Right atrium auricular region (tissue), 2 donors: ENCODE measurements around the gene DISP2. TPM values are rescaled to one million over a fixed set of nuclear protein-coding genes. Genes with fewer than 3 reads are reported as not detected.
A peak's percentile ranks its signal among the peaks of the same experiment; 100 is the strongest.

Source experiments
- DNase-seq: peaks from one replicate; pipeline ENCODE4 v3.0.0-alpha.2; 2019; ENCODE audit warnings: low spot score
- H3K27ac ChIP-seq, 2 donors: fragments of 200-600 bp; sonication (generic); 1 replicate in 1 of 2; 2 replicates in 1 of 2; pipeline ENCODE4 v1.5.1; 2016 to 2019
- H3K27me3 ChIP-seq, 2 donors: fragments of 200-600 bp; sonication (generic); one replicate each; pipeline versions ENCODE4 v1.5.1 to v1.6.0; 2017 to 2019
- H3K36me3 ChIP-seq: fragments of 200-600 bp; sonication (generic); one replicate; pipeline ENCODE4 v1.5.1; 2016
- H3K4me1 ChIP-seq, 2 donors: fragments of 200-600 bp; sonication (generic); one replicate each; pipeline versions ENCODE4 v1.5.1 to v1.6.0; 2017 to 2019
- H3K4me3 ChIP-seq, 2 donors: fragments of 200-600 bp; sonication (generic); 1 replicate in 1 of 2; 2 replicates in 1 of 2; pipeline ENCODE4 v1.5.1; 2017 to 2019; ENCODE audit warnings: mild to moderate bottlenecking in 1 of 2, moderate library complexity in 1 of 2
- H3K9me3 ChIP-seq, 2 donors: fragments of 200-600 bp; sonication (generic); one replicate each; pipeline ENCODE4 v1.5.1; 2019
- total RNA-seq, 2 donors: library from RNA; depleted of rRNA; stranded (reverse); fragments of >200 nt; gene quantifications; one replicate each; pipeline ENCODE4 v1.1.0, GENCODE V29; 2016
- TF ChIP-seq, protein P1 (sequence below), 2 donors: fragments of 200-600 bp; sonication (generic); IDR thresholded peaks; one replicate each; pipeline ENCODE4 v1.5.1; 2019; ENCODE audit warnings: antibody characterized with exemption in 2 of 2

The DISP2 gene
- total RNA-seq, 2 donors from 2014 or later, result 0.11 to 0.20 TPM

- TF ChIP-seq, protein P1, sequence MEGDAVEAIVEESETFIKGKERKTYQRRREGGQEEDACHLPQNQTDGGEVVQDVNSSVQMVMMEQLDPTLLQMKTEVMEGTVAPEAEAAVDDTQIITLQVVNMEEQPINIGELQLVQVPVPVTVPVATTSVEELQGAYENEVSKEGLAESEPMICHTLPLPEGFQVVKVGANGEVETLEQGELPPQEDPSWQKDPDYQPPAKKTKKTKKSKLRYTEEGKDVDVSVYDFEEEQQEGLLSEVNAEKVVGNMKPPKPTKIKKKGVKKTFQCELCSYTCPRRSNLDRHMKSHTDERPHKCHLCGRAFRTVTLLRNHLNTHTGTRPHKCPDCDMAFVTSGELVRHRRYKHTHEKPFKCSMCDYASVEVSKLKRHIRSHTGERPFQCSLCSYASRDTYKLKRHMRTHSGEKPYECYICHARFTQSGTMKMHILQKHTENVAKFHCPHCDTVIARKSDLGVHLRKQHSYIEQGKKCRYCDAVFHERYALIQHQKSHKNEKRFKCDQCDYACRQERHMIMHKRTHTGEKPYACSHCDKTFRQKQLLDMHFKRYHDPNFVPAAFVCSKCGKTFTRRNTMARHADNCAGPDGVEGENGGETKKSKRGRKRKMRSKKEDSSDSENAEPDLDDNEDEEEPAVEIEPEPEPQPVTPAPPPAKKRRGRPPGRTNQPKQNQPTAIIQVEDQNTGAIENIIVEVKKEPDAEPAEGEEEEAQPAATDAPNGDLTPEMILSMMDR (IDR thresholded peaks at IDR 0.05), result peak; percentile 85 to 95
- H3K4me1 ChIP-seq, result peaks cover 0 to 30% of the 10 kb centered on the region in 2 donors
- no peaks in the 10 kb centered on the region for H3K36me3 ChIP-seq
- peak overlapping the region; percentile 3 to 24 for H3K27ac ChIP-seq
- no peak overlapping the region for H3K4me3 ChIP-seq
- H3K9me3 ChIP-seq, result no peaks in the 10 kb centered on the region
- no peak for DNase-seq
- no peaks in the 10 kb centered on the region for H3K27me3 ChIP-seq
Observed at GRCh38 chr15:40320931-40321371, 37.1 kb upstream of the DISP2 start.

- Histone ChIP-seq H3K4me3 (peak overlapping the region; percentile 85 to 90), H3K9me3 (no peaks in the 10 kb centered on the region), H3K4me1 (peaks cover 0 to 47% of the 10 kb centered on the region in 2 donors), H3K27me3 (no peaks in the 10 kb centered on the region), H3K27ac (peak overlapping the region; percentile 79 to 80), H3K36me3 (no peaks in the 10 kb centered on the region)
- TF ChIP-seq, protein P1 (IDR thresholded peaks at IDR 0.05), result no peak
- DNase-seq, result no peak
Observed at GRCh38 chr15:40322531-40323238, 35.3 kb upstream of the DISP2 start.

GRCh38 chr15:40323239-40323952 is 34.6 kb upstream of the DISP2 start, which contains the start of gene INAFM2:
Gene INAFM2, plus strand, starts transcription at chr15:40323692. Its CDS starts 364 bp downstream, at chr15:40324056.
- H3K4me3 ChIP-seq, result peak within 1 kb of the TSS; percentile 85 to 90
- H3K9me3 ChIP-seq, result no peaks in the 10 kb centered on the region
- DNase-seq, result peak; percentile 87
- H3K27ac ChIP-seq, result peak within 1 kb of the TSS; percentile 90 to 93
- peaks cover 0 to 54% of the 10 kb centered on the region in 2 donors for H3K4me1 ChIP-seq
- no peaks in the 10 kb centered on the region for H3K27me3 ChIP-seq
- H3K36me3 ChIP-seq, result no peaks in the 10 kb centered on the region
- TF ChIP-seq, protein P1 (IDR thresholded peaks at IDR 0.05), result peak; percentile 48 to 75

GRCh38 chr15:40323953-40324937 is 33.8 kb upstream of the DISP2 start:
- no peaks in the 10 kb centered on the region for H3K27me3 ChIP-seq
- peak overlapping the region; percentile 85 to 90 for H3K4me3 ChIP-seq
- TF ChIP-seq, protein P1 (IDR thresholded peaks at IDR 0.05), result no peak
- no peaks in the 10 kb centered on the region for H3K36me3 ChIP-seq
- no peaks in the 10 kb centered on the region for H3K9me3 ChIP-seq
- H3K27ac ChIP-seq, result peak overlapping the region; percentile 90 to 93
- peaks cover 0 to 63% of the 10 kb centered on the region in 2 donors for H3K4me1 ChIP-seq
- no peak for DNase-seq

DNA sequence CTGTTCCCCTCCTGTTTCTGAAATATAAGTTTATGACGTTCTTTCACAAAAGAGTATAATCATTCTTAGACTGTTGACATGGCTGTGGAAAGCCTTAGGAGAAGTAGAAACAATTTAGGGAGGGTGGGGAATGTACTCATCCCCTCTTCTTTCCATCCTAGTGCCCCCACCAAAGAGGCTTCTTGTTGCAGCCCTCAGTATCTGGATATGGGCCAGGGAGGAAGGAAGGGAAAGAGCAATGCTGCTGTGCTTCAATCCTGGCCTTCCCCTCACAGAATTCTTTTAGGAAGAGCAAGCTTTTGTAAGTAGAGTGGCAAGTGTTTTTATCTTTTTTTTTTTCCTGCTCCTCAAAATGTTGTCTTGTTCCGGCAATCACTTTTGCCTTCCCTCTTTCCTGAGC is 32.8 kb upstream of the DISP2 start:
- Histone ChIP-seq H3K27me3 (no peaks in the 10 kb centered on the region), H3K36me3 (no peaks in the 10 kb centered on the region), H3K4me1 (peaks cover 0 to 72% of the 10 kb centered on the region in 2 donors), H3K27ac (peak overlapping the region; percentile 90 to 93), H3K9me3 (no peaks in the 10 kb centered on the region), H3K4me3 (peak overlapping the region; percentile 85 to 90)
- TF ChIP-seq, protein P1 (IDR thresholded peaks at IDR 0.05), result no peak
- DNase-seq, result no peak
